Astrocyte (in vitro differentiated cells and primary cell): ENCODE results near the gene RRP9.

Source experiments
- CTCF ChIP-seq: IDR thresholded peaks from 2 replicates; pipeline ENCODE4 v1.5.1; 2011; ENCODE audit warnings: low read depth, mild to moderate bottlenecking, inconsistent platforms, low read length, moderate library complexity; ENCODE audit not compliant: insufficient read depth
- EZH2 ChIP-seq: IDR thresholded peaks from 2 replicates; pipeline ENCODE4 v1.6.1; 2012; ENCODE audit warnings: mild to moderate bottlenecking, low read length, inconsistent platforms; ENCODE audit not compliant: insufficient read depth

- TF ChIP-seq CTCF (no peak), EZH2 (no peak)
Measured at GRCh38 chr3:51987568-51987967, 45.9 kb upstream of the RRP9 start.
